COR-L47 (cell line): ENCODE measurements around the gene CRELD2.
A peak's percentile ranks its signal among the peaks of the same experiment; 100 is the strongest.

Experiments used
- DNase-seq: peaks from one replicate; lab custom pipeline; 2025; lab: John Stamatoyannopoulos, UW

CRELD2 gene

GRCh38 chr22:49911881-49912625, 6.4 kb upstream of the CRELD2 start:
- DNase-seq, result no peak

- no peak for DNase-seq
These were observed 5.4 kb upstream of the CRELD2 start for GRCh38 chr22:49913026-49913425.

- no peak for DNase-seq
These were observed 5.0 kb upstream of the CRELD2 start for GRCh38 chr22:49913446-49913845.

GRCh38 chr22:49914256-49914655, 4.2 kb upstream of the CRELD2 start:
- no peak for DNase-seq

- no peak for DNase-seq
These were observed 2.8 kb upstream of the CRELD2 start for GRCh38 chr22:49915610-49916009.

- no peak for DNase-seq
These were observed 1.6 kb upstream of the CRELD2 start for GRCh38 chr22:49916831-49917230.

GRCh38 chr22:49918911-49919881, 762 bp downstream of the CRELD2 start:
- DNase-seq, result no peak

GRCh38 chr22:49920859-49921258, 2.4 kb downstream of the CRELD2 start:
- no peak for DNase-seq

GRCh38 chr22:49921508-49922278, 3.3 kb downstream of the CRELD2 start:
- no peak for DNase-seq

GRCh38 chr22:49922484-49922883, 4.0 kb downstream of the CRELD2 start:
- DNase-seq, result no peak

GRCh38 chr22:49922926-49923325, 4.5 kb downstream of the CRELD2 start:
- no peak for DNase-seq

GRCh38 chr22:49923445-49923844, 5.0 kb downstream of the CRELD2 start:
- no peak for DNase-seq

GRCh38 chr22:49924113-49924833, 5.8 kb downstream of the CRELD2 start:
- DNase-seq, result no peak

- no peak for DNase-seq
These were observed 7.2 kb downstream of the CRELD2 start for GRCh38 chr22:49925525-49926128.

GRCh38 chr22:49926916-49927315, 8.5 kb downstream of the CRELD2 start:
- DNase-seq, result no peak

- DNase-seq, result no peak
These were observed 9.2 kb downstream of the CRELD2 start for GRCh38 chr22:49927483-49928184.

GRCh38 chr22:49928185-49928495, 9.7 kb downstream of the CRELD2 start:
- no peak for DNase-seq

- no peak for DNase-seq
These were observed 10.2 kb downstream of the CRELD2 start for GRCh38 chr22:49928555-49929210.

- peak; percentile 28 for DNase-seq
These were observed 11.0 kb downstream of the CRELD2 start for GRCh38 chr22:49929211-49929979.
